ENCODE data around the gene NDUFS1.
"Not testable (repeated sequence)": the region's sequence is repeated elsewhere in the genome, so short reads cannot be mapped to it uniquely, and the experiment has no call there.

Gene NDUFS1

GRCh38 chr2:206176901-206177300, 17.7 kb upstream of the NDUFS1 start:
- Histone ChIP-seq H3K27ac (no peak overlapping the region), H3K4me3 (no peak overlapping the region)
- DNase-seq (ENCODE audit: low spot score): no peak
- TF ChIP-seq CTCF (IDR thresholded peaks at IDR 0.05): no peak

DNA sequence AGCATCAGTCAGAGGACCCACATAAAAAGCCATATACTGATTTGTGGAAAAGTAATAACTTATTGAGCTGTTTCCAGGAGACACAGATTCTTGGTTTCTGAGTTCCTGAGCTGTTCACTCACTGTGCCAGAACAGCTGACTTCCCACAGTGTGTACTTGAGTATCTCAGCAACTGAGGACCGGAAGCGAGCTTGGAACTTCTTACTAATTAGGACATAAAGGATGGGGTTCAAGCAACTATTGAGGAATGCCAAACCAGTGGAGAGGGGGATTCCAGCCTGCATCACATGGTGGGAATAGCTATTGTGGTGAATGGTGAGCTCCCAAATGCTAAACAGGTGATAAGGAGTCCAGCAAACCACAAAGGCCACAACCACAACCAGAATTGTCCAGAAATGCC, 16.9 kb upstream of the NDUFS1 start:
- H3K4me3 ChIP-seq: no peak overlapping the region
- DNase-seq (ENCODE audit: low spot score): no peak
- TF ChIP-seq CTCF (IDR thresholded peaks at IDR 0.05): no peak
- H3K27ac ChIP-seq: no peak overlapping the region

GRCh38 chr2:206173147-206173546, 13.9 kb upstream of the NDUFS1 start:
- DNase-seq (ENCODE audit: low spot score): no peak
- no peak for TF ChIP-seq CTCF (IDR thresholded peaks at IDR 0.05)
- no peak overlapping the region for H3K27ac ChIP-seq

DNA sequence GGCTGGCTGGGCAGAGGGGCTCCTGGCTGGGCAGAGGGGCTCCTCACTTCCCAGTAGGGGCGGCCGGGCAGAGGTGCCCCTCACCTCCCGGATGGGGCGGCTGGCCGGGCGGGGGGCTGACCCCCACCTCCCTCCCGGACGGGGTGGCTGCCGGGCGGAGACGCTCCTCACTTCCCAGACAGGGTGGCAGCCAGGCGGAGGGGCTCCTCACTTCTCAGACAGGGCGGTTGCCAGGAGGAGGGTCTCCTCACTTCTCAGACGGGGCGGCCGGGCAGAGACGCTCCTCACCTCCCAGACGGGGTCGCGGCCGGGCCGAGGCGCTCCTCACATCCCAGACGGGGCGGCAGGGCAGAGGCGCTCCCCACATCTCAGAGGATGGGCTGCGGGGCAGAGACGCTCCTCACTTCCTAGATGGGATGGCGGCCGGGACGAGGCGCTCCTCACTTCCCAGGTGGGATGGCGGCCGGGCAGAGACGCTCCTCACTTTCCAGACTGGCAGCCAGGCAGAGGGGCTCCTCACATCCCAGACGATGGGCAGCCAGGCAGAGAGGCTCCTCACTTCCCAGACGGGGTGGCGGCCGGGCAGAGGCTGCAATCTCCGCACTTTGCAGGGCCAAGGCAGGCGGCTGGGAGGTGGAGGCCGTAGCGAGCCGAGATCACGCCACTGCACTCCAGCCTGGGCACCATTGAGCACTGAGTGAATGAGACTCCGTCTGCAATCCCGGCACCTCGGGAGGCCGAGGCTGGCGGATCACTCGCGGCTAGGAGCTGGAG, 12.6 kb upstream of the NDUFS1 start:
- not testable (repeated sequence) for H3K27ac ChIP-seq; H3K4me3 ChIP-seq; DNase-seq (ENCODE audit: low spot score)

More at GRCh38 chr2:206173147-206173546, 13.9 kb upstream of the NDUFS1 start:
- H3K4me3 ChIP-seq: no peak overlapping the region

GRCh38 chr2:206168230-206168629, 9.0 kb upstream of the NDUFS1 start:
- not testable (repeated sequence) for H3K4me3 ChIP-seq; H3K27ac ChIP-seq; DNase-seq (ENCODE audit: low spot score)

DNA sequence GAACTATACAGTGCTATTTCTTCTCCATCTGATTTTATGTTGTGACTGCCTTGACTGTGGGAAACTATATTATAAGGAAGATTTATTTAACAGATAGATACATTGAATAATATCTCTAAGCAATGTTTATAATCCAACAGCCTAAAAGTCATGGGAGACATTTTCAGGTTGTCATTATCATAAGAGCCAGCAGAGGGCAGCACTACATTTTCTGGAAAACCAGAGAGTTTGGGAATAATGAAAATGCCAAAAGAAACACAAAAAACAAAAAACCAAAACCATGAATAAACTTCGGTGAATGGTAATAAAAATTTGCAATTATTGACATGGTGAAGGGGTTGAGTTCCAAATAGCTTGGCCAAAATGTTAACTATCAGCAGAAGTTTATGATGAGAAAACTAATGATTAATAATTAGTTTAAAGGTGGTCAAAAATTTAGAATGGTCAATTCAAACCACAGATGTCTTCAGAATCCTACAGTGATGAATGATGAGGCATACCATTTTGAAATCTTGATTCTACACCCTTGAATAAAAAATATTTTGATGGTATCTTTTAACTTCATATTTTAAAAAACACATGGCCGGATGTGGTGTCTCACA, 5.1 kb upstream of the NDUFS1 start:
- peak; percentile 56 for TF ChIP-seq CTCF (IDR thresholded peaks at IDR 0.05)
- H3K4me3 ChIP-seq: no peak overlapping the region
- no peak for DNase-seq (ENCODE audit: low spot score)
- H3K27ac ChIP-seq: no peak overlapping the region

GRCh38 chr2:206163251-206163880, 4.1 kb upstream of the NDUFS1 start:
- no peak overlapping the region for H3K27ac ChIP-seq
- TF ChIP-seq CTCF (IDR thresholded peaks at IDR 0.05): no peak
- no peak for DNase-seq (ENCODE audit: low spot score)

DNA sequence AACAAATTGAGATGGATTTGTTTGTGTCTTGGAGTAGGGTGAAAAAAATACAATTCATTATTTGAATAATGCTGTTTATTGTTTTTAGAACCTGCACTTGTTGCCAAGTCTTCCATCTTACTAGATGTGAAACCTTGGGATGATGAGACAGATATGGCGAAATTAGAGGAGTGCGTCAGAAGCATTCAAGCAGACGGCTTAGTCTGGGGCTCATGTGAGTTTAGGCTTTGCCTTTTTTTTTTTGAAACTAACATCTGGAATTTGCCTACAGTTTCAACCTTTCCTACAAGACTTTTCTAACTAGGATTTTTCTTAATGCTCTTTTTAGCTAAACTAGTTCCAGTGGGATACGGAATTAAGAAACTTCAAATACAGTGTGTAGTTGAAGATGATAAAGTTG, 3.2 kb upstream of the NDUFS1 start:
- not testable (repeated sequence) for H3K27ac ChIP-seq; DNase-seq (ENCODE audit: low spot score); H3K4me3 ChIP-seq

More at GRCh38 chr2:206163251-206163880, 4.1 kb upstream of the NDUFS1 start:
- H3K4me3 ChIP-seq: no peak overlapping the region

All from coronary artery (tissue), 2 donors.